Endothelial cell of umbilical vein (primary cell): Measurements from ENCODE around the gene RAB37. TPM values are rescaled to one million over a fixed set of nuclear protein-coding genes. Genes with fewer than 3 reads are reported as not detected.

Experiments
- BruUV-seq: library from RNA; stranded (reverse); fragments of 400-500 nt; replicated peaks from 2 replicates; lab custom pipeline; 2021; lab: Mats Ljungman, UMichigan
- CTCF ChIA-PET: fragments of 300-600, 350-600 bp; sonication (Branson Sonifier 250); formaldehyde crosslinking; loops from one replicate; lab custom pipeline; 2021; ENCODE audit warnings: antibody characterized with exemption, inconsistent platforms; lab: Charles Lee
- POLR2A ChIA-PET: fragments of 300-600, 350-600 bp; sonication (Branson Sonifier 250); formaldehyde crosslinking; loops from one replicate; lab custom pipeline; 2021; ENCODE audit warnings: antibody characterized with exemption, inconsistent platforms; lab: Charles Lee
- DNase-seq: peaks from one replicate; pipeline ENCODE4 v3.0.0-alpha.2; 2011; ENCODE audit warnings: low read depth, low spot score
- FAIRE-seq: peaks from 2 replicates; lab custom pipeline; 2011; peaks lifted over from hg19 to GRCh38; lab: Jason Lieb, UNC
- H2AFZ ChIP-seq: 2 replicates; pipeline ENCODE4 v1.6.0; 2012; ENCODE audit warnings: low read depth, low read length, control low read depth, inconsistent platforms
- H3K27ac ChIP-seq: 2 replicates; pipeline ENCODE4 v1.5.1; 2011; ENCODE audit warnings: low read depth, mild to moderate bottlenecking, control low read depth, low read length, moderate library complexity; ENCODE audit not compliant: insufficient read depth
- H3K27me3 ChIP-seq, 2 experiments: 2 replicates each; pipeline versions ENCODE4 v1.6.0 to v1.6.1; 2011; ENCODE audit warnings: low read length in 2 of 2, mixed read lengths in 1 of 2; ENCODE audit not compliant: control insufficient read depth in 2 of 2, insufficient read depth in 2 of 2
- H3K36me3 ChIP-seq, 2 experiments: 2 replicates in 1 of 2; 3 replicates in 1 of 2; pipeline ENCODE4 v1.5.1; 2011; ENCODE audit warnings: low read length in 2 of 2, mild to moderate bottlenecking in 1 of 2, moderate library complexity in 1 of 2; ENCODE audit not compliant: control insufficient read depth in 2 of 2, insufficient read depth in 2 of 2; ENCODE audit errors: extremely low read depth in 1 of 2
- H3K4me1 ChIP-seq: 3 replicates; pipeline ENCODE4 v1.5.1; 2011; ENCODE audit warnings: mild to moderate bottlenecking, low read length; ENCODE audit not compliant: control insufficient read depth, insufficient read depth; ENCODE audit errors: extremely low read depth
- H3K4me2 ChIP-seq: 2 replicates; pipeline ENCODE4 v1.6.1; 2011; ENCODE audit warnings: low read length, control low read depth, mixed read lengths; ENCODE audit not compliant: insufficient read depth
- H3K4me3 ChIP-seq, 3 experiments: fragments of 200-600 bp in 1 of 3; sonication (generic), shearing (Covaris generic) in 1 of 3; replicated peaks in 1 of 3; 2 replicates each; pipeline ENCODE4 v1.5.1; 2011 to 2016; ENCODE audit warnings: control low read depth in 3 of 3, low read length in 3 of 3, mild to moderate bottlenecking in 2 of 3, inconsistent platforms in 1 of 3, low read depth in 1 of 3, moderate library complexity in 1 of 3; ENCODE audit not compliant: insufficient read depth in 1 of 3
- H3K79me2 ChIP-seq: 2 replicates; pipeline ENCODE4 v1.6.0; 2012; ENCODE audit warnings: low read length, inconsistent platforms; ENCODE audit not compliant: control insufficient read depth, insufficient read depth
- H3K9ac ChIP-seq: replicated peaks from 2 replicates; pipeline ENCODE3; 2011; ENCODE audit warnings: low read length, control low read depth; ENCODE audit not compliant: insufficient read depth; ENCODE audit errors: extremely low read depth
- H3K9me1 ChIP-seq: replicated peaks from 3 replicates; pipeline ENCODE4 v1.6.0; 2011; ENCODE audit warnings: mild to moderate bottlenecking, low read length; ENCODE audit not compliant: control insufficient read depth, insufficient read depth; ENCODE audit errors: extremely low read depth
- H3K9me3 ChIP-seq: replicated peaks from 2 replicates; pipeline ENCODE4 v1.5.1; 2012; ENCODE audit warnings: low read length, inconsistent platforms; ENCODE audit not compliant: control insufficient read depth, insufficient read depth
- H4K20me1 ChIP-seq: replicated peaks from 2 replicates; pipeline ENCODE3; 2011; ENCODE audit warnings: mild to moderate bottlenecking, low read length; ENCODE audit not compliant: control insufficient read depth, insufficient read depth; ENCODE audit errors: extremely low read depth
- CTCF ChIP-seq, 2 donors: IDR thresholded peaks; 1 replicate in 1 of 2; 2 replicates in 1 of 2; pipeline ENCODE4 v1.5.1; 2011; ENCODE audit warnings: low read length in 2 of 2, mild to moderate bottlenecking in 2 of 2, moderate library complexity in 2 of 2, control low read depth in 1 of 2, inconsistent platforms in 1 of 2, low read depth in 1 of 2; ENCODE audit not compliant: insufficient read depth in 1 of 2; ENCODE audit errors: extremely low read depth in 1 of 2
- EZH2 ChIP-seq: IDR thresholded peaks from 2 replicates; pipeline ENCODE4 v1.6.1; 2012; ENCODE audit warnings: borderline replicate concordance, low read depth, mild to moderate bottlenecking, moderate library complexity, low read length, inconsistent platforms; ENCODE audit not compliant: severe bottlenecking
- FOS ChIP-seq: IDR thresholded peaks from 2 replicates; pipeline ENCODE4 v1.6.1; 2011; ENCODE audit warnings: mild to moderate bottlenecking, low read length, moderate library complexity, borderline replicate concordance; ENCODE audit not compliant: insufficient read depth
- GATA2 ChIP-seq: IDR thresholded peaks from 2 replicates; pipeline ENCODE4 v1.7.0; 2011; ENCODE audit warnings: low read depth, mild to moderate bottlenecking, moderate library complexity, mixed read lengths, low read length; ENCODE audit not compliant: insufficient read length, insufficient read depth
- JUN ChIP-seq: IDR thresholded peaks from 2 replicates; pipeline ENCODE4 v1.6.1; 2011; ENCODE audit warnings: borderline replicate concordance, low read depth; ENCODE audit not compliant: insufficient read length, insufficient read depth
- MAX ChIP-seq: IDR thresholded peaks from 2 replicates; pipeline ENCODE4 v1.6.1; 2011; ENCODE audit not compliant: insufficient read depth, insufficient read length
- MYC ChIP-seq: IDR thresholded peaks from one replicate; pipeline ENCODE4 v1.6.1; 2011; ENCODE audit warnings: mild to moderate bottlenecking, low read depth, low read length
- POLR2A ChIP-seq: IDR thresholded peaks from 2 replicates; pipeline ENCODE4 v1.6.1; 2012; ENCODE audit warnings: low read depth, mild to moderate bottlenecking, control low read depth, low read length
- POLR2AphosphoS5 ChIP-seq: IDR thresholded peaks from 2 replicates; pipeline ENCODE4 v1.6.1; 2012; ENCODE audit warnings: low read depth, mild to moderate bottlenecking, control low read depth, low read length, moderate library complexity; ENCODE audit not compliant: insufficient read depth
- dilution Hi-C: fragments of 300-500 bp; cut with MboI; formaldehyde crosslinking; loops from one replicate; pipeline ENCODE4 v1.15.0; 2019; ENCODE audit warnings: low sequenced_read_pairs; ENCODE audit not compliant: extremely low pct_ligation_motif_present
- intact Hi-C: fragments of 100-400 bp; cut with micrococcal nuclease; formaldehyde crosslinking; loops from one replicate; pipeline ENCODE4 v1.10.0; 2022
- polyA plus RNA-seq, 4 experiments: library from polyadenylated mRNA; depleted of rRNA in 3 of 4; stranded (reverse) in 3 of 4; unstranded in 1 of 4; fragments of >200 nt; gene quantifications; 2 replicates each; pipeline versions ENCODE4 v1.2.1 to v1.2.3, GENCODE V29; 2011 to 2012; ENCODE audit warnings: missing spikeins in 1 of 4
- total RNA-seq: library from RNA; stranded (reverse); gene quantifications from 2 replicates; pipeline ENCODE4 v1.2.3, GENCODE V29; 2021

Gene RAB37
- total and polyA plus RNA-seq, 2 donors (not counting 3 experiments of a cell fraction or from before 2014, with no cell fraction given), result 0.11 TPM; not detected in 1

GRCh38 chr17:74713171-74713755 lies 23.8 kb upstream of the RAB37 start:
- no peaks in the 10 kb centered on the region for H3K36me3 ChIP-seq
- no peak overlapping the region for H3K9ac ChIP-seq
- no peak overlapping the region for H3K27ac ChIP-seq
- ChIA-PET POLR2A (no interaction called here), CTCF (no interaction called here)
- H3K4me1 ChIP-seq, result no peaks in the 10 kb centered on the region
- H3K4me3 ChIP-seq, result no peak overlapping the region
- no peaks in the 10 kb centered on the region for H4K20me1 ChIP-seq
- no peaks in the 10 kb centered on the region for H3K9me1 ChIP-seq
- DNase-seq (no peak), FAIRE-seq (no peak)
- no peak overlapping the region for H2AFZ ChIP-seq
- H3K4me2 ChIP-seq, result no peak overlapping the region
- H3K27me3 ChIP-seq, result no peaks in the 10 kb centered on the region
- no TSS peak for BruUV-seq
- intact Hi-C loops (no loop called here), dilution Hi-C loops (no loop called here)
- H3K9me3 ChIP-seq, result no peaks in the 10 kb centered on the region
- TF ChIP-seq MAX, result no peak
- no peak for TF ChIP-seq MYC
- no peak for TF ChIP-seq EZH2
- TF ChIP-seq FOS, result no peak
- TF ChIP-seq JUN, result no peak
- no peaks in the 10 kb centered on the region for H3K79me2 ChIP-seq

- no peaks in the 10 kb centered on the region for H3K4me1 ChIP-seq
- dilution Hi-C loops, result no loop called here
- H3K9ac ChIP-seq, result no peak overlapping the region
- no peak overlapping the region for H3K4me2 ChIP-seq
- H3K27me3 ChIP-seq, result no peaks in the 10 kb centered on the region
- H4K20me1 ChIP-seq, result no peaks in the 10 kb centered on the region
- DNase-seq (no peak), FAIRE-seq (no peak)
- H3K36me3 ChIP-seq, result no peaks in the 10 kb centered on the region
- no peak overlapping the region for H3K4me3 ChIP-seq
- no peaks in the 10 kb centered on the region for H3K9me3 ChIP-seq
- H3K9me1 ChIP-seq, result no peaks in the 10 kb centered on the region
- BruUV-seq, result no TSS peak
- no peak for TF ChIP-seq CTCF (IDR thresholded peaks at IDR 0.05; ENCODE audit: extremely low read depth in 1 of 2, insufficient read depth in 1 of 2, low read depth in 1 of 2, low read length in 2 of 2)
- no peak for TF ChIP-seq FOS
- no peak for TF ChIP-seq MAX
- no peak for TF ChIP-seq POLR2AphosphoS5
- no peak for TF ChIP-seq MYC
- no peak for TF ChIP-seq EZH2
- no peak for TF ChIP-seq JUN
- no peak for TF ChIP-seq GATA2
- no peak for TF ChIP-seq POLR2A
- no peak overlapping the region for H3K27ac ChIP-seq
- no peaks in the 10 kb centered on the region for H3K79me2 ChIP-seq
- ChIA-PET POLR2A (no interaction called here), CTCF (interaction anchor here (0.6 kb wide), 1 partner anchor 59 kb away, joined by 3 read pairs; no protein-coding TSS in a partner anchor)
- no peak overlapping the region for H2AFZ ChIP-seq
- intact Hi-C loops, result no loop called here
Measured at GRCh38 chr17:74715144-74715543, 21.9 kb upstream of the RAB37 start.
